ENCODE results near the gene HPGD. TPM values are rescaled to one million over a fixed set of nuclear protein-coding genes. Genes with fewer than 3 reads are reported as not detected.

Gene HPGD
- total RNA-seq (2014; rRNA removed; shearing (Covaris generic)): 18.6 and 33.7 TPM in 2 replicates

DNA sequence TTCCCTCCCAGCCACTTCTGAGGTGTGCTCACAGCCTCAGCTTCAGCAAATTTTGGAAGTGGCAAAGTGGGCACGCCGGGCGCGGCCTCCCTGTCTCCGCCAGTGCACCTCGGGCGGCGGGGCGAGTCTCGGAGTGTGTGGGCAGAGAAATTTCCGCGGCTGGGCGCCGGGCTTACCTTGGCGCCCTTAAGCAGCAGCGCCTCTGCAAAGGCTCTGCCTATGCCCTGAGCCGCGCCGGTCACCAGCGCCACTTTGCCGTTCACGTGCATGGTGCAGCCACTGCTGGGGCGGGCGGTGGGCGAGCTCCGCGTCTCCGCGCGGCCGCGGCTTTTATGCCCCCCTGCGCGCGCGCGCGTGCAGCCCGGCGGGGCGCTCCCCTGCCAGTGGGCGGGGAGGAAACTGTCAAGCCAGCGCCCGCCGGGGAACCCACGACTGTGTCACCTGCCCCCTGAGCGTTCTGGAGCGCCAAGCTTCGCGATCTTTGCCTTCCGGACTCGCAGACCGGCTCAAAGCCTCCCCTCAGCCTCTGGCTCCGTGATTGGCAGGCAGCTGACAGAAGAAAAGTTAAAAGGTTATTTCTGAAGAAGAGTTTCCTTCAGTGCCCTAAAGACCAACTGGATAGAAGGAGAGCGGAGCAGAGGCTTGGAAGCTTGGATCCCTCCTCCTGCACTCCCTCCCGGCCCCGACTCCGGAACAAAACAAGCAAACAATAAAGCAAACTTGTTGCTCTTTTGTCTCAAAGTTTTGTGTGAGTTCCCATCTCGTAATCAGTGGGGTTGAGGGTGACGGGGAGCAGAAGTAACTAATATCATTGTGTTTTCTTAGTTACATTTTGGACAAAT, at the start of gene HPGD:
Gene HPGD, minus strand, starts transcription at position 306 of the 842 bp plus-strand sequence. Its CDS starts 37 bp downstream, at position 269.
- peak; percentile 59 for DNase-seq (ENCODE audit: low spot score)

DNA sequence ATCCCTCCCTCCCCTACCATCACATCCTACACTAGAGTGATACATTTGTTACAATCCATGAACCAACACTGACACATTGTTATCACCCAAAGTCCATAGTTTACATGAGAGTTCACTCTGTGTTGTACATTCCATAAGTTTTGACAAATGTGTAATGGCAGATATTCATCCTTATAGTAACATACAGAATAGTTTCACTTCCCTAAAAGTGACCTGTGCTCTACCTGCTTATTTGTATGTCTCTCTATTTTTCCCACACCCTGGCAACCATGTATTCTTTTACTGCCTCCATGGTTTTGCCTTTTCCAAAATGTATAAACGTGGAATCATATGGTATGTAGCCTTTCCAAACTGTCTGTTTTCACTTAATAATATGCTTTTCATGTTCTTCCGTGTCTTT, 42.2 kb upstream of the HPGD start:
- no peak for DNase-seq (ENCODE audit: low spot score)

DNA sequence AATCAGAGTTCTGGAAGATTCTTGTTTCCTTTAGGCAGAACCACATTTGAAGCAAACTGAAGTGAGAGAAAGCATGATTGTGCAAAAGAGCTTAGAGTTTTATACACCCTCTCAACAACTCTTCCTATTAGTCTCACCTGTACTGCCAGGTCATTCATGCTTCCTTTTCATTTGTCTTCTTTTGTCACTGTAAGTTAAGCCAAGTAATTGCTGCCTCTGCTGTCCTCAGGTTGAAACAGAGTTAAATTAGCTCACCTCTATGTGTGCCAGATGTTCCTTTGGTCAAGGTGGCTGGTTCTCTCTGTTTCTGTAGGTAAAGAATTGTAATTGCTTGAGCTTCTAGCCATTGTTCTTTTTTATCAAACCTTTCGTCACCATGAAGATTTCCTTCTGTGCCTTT, 41.1 kb upstream of the HPGD start:
- DNase-seq (ENCODE audit: low spot score): no peak

DNA sequence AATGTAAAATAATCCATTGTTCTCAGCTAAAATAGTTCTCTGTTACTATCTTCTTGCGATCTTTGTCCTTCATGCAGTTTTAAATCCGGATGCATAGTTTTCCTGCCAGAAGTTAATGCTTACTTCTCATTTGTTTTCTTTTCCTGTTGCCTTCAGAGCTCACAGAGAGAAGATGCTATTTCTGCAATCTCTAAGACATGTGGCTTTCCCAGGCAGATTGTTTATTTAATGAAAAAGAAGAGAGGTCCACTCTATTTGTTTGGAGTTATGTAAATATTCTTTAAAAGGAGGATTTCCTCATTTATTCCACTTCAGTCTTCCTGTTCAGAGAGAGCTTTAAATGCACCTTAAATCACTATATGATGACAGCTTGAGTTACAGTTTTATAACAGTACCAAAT, 39.3 kb upstream of the HPGD start:
- DNase-seq (ENCODE audit: low spot score): no peak

DNA sequence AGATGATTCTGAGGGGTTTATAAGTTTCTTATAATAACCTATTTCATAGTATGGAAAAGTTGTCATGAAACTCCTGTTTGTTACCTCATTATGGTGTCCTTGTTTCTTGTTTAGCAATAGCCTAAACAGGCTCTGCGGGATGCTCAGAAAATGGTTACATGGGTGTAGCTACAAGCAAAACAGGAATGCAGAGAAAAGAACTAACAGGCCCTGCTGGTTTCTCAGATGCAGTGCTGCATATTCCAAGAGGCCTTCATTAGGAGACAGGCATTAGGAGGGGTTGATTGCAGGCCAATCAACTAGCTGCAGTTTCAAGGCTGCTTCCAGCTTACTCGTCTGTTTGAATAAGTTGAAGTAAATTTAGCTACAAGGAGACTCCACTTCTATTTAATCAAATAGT, 37.6 kb upstream of the HPGD start:
- DNase-seq (ENCODE audit: low spot score): peak; percentile 51

DNA sequence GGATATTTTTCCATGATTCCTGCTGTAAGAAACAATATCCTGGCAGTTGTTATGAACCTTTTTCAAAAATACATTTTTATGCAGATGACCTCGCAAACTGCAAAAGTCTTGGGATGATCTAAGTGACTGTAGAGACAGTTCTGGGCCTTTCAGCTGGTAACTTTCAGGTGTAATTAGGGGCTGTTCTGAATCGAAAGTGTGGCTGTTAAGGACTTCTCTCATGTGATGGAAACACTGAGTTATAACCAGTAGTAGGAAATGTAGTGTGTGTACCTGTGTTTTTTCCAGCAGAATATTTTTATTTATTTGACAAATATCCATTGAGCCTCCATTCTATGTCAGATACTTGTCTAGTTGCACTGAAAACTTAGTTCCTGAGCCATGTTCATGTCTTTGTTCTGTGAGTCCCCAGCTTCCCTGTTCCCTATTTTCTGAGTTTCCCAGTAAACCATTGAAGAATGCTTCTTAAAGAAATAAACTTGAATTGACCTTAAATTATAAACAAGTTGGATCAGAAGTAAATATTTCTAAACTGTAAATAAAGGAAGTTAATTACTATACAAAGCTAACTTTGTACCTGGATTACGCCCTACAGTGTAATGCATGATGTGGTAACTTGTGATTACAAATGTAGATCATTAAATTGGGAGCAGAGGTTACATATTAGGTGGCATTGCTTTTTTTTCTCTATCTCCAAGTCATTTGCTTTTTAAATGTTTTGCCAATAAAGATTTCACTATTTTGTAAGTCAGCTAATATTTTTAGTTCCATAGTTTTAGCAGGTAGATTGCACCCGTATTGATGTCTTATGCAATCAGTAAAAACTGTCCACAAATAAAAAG, 33.7 kb upstream of the HPGD start:
- peak; percentile 32 for DNase-seq (ENCODE audit: low spot score)

DNA sequence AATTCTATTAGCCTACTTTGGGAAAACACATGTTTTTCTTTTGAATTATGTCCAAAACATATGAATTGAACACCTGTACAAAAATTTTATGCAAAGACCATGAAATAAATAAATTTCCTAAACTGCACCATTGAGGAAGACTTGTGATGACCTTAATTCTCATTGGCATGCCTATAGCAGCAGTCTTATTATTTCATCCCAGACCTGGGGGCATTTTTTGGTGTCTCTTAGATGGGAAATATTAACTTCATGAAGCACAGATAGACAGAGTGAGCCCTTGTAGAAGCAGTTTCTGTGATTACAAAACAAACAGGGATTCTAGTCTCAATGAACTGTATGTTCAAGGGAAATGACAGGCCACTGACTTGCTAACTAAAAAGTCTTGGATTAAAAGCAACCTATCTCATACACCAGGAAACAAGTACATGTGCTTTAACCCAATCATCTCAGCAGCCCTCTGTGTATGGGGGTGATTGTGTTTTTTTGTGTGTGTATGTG, 32.0 kb upstream of the HPGD start:
- DNase-seq (ENCODE audit: low spot score): no peak

DNA sequence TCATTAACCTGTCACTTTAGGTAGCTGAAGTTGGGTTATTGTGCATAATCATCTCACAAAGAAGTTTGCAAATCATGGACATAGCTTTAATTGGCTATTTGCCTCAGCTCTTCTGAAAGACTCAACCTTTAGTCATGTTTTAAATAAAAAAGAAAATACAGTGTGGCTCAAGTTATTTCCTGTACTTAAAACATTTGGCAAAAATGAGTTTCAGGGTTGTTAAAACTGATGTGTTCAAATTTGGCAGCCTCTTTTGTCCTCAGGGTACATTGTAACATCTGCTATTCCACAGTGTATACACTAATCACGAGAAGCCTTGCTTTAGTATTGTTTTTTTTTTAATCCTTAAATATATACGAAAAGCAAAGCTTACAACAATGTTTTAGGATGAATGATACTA, 31.5 kb upstream of the HPGD start:
- DNase-seq (ENCODE audit: low spot score): no peak

DNA sequence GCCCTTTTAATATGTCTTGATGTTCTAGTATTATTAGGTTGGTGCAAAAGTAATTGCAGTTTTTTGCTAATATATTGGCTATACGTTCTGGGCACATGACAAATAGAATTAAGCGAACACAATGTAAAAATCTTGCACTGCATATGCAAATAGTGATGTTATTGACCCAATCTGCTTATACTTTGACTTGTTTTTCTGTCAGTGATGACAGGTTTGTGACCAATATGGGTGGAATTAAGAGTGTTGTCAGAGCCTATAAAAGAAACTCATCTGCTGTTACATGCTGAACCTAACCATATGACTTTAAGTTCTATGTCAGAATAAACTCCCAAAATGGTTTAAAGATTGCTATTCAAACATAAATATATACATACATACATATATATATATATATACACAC, 30.7 kb upstream of the HPGD start:
- no peak for DNase-seq (ENCODE audit: low spot score)

DNA sequence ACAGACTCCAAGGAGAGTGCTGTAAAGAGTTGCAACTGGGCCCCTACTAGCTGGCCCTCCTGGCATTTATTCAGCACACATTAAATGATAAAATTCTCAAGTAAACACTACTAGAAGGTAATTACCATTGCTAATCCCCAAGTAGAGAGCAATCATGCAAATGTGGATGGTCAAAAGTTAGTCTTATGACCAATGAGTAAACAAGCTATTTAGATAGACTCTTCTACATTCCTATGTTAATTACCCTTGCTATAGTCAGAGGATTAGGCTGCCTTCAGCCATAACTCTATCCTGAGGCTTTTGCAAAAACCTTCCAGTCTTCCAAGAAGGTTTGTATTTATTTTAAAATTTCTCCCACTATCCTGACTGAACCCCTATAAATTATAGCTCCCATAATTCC, 28.3 kb upstream of the HPGD start:
- DNase-seq (ENCODE audit: low spot score): no peak

DNA sequence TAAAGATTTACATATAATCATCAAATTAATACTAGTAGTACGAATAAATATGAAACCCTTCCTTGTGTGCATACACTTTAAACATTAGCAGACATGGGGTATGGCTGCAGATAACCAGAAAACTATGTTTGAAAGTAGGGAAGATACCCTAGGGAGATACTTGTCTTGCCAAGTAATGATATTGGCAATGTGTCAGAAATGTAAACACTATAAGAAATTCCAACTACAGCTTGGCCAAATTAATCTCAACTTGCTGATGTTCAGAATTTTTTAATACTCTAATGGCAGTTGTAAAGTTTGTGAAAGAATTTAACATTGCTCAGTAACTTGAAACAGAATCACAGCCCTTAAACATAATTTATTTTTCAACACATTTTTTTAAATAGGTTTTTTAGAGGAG, 27.4 kb upstream of the HPGD start:
- DNase-seq (ENCODE audit: low spot score): no peak

DNA sequence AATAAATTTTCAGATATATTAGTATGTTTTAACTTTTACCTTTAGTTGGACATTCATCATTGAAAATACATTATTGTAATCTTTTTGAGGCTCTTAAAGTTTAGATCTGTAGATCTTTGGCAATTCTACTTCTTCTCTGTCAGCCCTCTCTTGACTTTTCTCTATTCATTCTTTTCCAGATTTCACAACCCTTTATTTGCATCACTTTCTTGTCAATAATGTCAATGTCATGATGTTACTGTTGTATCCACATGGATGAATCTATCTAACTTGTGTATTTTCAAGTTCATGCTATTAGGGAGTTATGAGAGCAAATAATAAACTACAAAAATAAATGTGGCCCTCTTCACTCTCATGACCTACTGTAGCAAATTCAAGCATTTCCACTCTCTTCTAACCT, 23.0 kb upstream of the HPGD start:
- DNase-seq (ENCODE audit: low spot score): no peak

DNA sequence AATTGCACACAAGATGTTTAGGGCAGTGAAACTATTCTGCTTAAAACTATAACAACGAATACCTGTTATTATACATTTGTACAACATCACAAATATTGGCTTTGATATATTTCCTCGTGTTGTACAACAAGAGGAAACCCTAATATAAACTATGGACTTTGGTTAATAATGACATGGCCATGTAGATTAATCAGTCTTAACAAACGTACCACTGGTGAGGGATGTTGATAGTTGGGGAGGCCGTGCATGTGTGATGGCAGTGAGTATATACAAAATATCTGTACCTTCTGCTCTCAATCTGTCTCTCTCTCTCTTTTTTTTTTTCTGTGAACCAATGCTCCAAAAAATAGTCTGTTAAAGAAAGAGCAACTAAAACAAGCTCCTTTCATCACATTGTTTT, 22.2 kb upstream of the HPGD start:
- no peak for DNase-seq (ENCODE audit: low spot score)

DNA sequence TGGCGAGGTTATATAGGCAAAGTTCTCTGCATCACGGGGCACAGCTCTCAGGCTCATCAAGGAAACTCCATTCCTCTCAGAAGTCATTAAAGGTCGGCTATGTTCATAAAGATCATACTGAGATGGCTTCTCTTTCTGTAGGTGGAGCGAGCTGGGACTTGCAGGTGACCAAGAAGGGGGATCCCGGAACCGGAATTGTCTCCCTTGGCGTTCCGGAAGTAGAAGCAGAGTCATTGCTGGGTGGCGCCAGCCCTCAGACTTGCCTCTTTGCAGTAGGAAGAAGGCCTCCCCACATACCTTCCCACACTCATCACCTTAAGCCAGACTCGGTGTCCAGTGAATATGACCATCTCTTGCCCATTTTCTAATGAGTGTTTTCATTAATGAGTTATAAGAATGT, 17.9 kb upstream of the HPGD start:
- no peak for DNase-seq (ENCODE audit: low spot score)

DNA sequence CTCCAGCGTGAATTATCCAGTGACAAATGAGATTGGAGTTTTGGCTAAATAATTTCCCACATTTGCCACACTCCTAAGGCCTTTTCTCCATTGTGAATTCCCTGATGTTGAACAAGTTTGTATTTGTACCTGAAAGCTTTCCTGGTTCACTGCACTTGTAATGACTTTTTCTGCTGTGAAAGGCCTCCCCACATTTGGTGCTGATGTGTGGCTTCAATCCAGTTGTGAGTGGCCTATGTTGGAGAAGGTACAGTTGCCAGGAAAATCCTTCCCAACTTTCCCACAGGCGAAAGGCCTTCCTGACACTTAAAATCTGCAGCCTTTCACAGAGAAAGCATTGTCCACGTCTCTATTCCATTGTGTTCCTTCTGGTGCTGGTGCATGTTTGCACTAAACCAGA, 17.3 kb upstream of the HPGD start:
- no peak for DNase-seq (ENCODE audit: low spot score)

DNA sequence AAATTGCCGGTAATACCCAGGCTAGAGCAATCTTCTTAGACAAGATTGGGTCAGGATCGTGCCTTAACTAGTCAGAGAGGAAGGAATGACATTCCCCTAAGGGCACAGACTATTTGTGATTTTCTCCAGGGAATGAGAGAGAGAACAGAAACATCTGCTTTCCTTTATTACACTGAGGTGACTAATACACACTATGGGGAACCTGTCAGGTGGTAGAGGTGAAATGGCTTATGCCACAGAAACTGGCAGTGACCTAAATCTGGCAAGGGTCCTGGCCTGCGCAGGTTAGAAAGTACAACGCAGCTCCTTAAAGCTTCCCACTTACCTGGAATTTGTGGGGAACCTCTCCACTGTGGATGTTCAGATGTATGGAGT, 16.6 kb upstream of the HPGD start:
- DNase-seq (ENCODE audit: low spot score): no peak

DNA sequence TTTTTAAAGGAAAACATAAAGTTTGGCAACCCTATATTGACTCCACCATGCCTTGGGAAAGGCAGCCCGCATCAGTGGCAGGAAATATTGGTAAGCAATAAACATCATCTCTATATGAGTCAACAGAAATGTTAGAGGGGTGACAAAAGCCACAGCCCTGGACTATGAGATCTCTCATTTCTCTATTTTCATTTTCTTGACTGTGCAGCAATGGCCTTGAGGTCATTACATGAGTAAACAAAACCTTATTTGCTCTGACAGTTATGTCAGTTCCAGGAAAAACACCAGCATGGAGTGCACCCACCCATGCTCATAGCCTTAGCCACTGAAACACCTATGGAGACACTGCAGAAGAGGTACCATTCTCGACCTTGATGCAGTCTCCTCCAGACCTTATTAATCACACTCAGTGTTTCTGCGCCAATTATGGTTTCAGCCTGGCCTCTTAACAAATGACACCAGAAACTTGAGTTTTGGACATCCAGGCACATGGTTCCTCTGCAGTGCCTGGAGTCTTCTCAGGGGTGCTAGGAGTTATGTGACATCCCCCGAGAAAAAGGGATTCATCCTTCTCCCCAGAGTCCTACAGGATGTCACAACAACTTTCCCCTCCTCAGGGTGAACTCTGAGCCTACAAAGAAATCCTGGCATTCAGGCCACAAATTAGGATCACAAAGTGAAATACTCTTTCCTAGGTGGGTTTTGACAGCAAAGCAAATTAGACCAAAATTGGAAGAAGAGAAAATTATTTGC, 16.0 kb upstream of the HPGD start:
- DNase-seq (ENCODE audit: low spot score): peak; percentile 4

DNA sequence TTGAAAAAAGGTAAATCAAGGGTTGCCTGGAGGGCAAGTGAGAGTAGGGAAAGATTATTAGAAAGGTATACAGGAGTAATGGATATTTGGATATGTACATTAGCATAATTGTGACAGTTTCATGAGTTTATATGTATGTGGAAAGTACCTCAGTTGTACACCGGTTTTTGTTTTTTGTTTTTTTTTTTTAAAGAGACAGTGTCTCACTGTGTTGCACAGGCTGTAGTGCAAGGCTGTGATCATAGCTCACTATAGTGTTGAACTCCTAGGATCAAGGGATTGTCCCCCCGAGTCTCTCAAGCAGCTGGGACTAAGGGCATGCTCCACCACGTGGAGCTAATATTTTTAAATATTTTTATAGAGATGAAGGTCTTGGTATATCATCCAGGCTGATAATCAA, 15.3 kb upstream of the HPGD start:
- DNase-seq (ENCODE audit: low spot score): no peak

DNA sequence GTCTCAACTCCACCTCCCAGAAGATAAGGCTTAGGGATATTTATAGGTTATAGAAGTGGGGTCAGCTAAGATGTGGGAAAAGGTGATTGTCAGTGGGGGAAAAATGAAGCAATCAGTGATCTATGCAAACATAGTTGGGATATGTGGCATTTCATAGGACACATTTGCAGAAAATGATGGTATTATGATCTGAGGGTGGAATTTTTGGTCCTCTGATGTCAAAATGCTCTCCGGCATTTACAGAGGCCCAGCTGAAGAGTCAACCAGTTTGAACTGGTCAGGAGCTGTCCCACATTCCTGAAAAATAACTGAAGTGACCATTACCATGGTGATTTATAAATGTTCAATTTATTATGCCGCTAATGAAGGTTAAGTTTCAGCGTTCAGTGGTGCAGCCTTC, 12.2 kb upstream of the HPGD start:
- no peak for DNase-seq (ENCODE audit: low spot score)

DNA sequence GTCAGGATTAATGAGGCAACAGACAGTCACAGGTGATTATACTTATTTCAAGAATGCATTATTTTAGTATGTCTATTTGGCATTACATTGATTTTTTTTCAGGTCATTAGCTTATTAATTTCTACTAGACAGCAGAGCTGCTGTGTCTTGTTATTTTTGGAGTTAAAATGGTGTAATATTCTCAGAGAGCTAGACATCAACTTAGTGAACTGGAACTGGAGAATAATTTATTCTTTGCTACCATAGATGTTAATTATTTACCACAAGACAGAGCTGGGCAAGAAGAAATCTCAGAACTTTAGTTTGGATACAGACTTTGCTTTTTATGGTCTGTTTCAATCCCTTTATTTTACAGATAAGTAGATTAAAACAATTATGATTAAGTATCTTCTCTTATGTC, 10.2 kb upstream of the HPGD start:
- no peak for DNase-seq (ENCODE audit: low spot score)

DNA sequence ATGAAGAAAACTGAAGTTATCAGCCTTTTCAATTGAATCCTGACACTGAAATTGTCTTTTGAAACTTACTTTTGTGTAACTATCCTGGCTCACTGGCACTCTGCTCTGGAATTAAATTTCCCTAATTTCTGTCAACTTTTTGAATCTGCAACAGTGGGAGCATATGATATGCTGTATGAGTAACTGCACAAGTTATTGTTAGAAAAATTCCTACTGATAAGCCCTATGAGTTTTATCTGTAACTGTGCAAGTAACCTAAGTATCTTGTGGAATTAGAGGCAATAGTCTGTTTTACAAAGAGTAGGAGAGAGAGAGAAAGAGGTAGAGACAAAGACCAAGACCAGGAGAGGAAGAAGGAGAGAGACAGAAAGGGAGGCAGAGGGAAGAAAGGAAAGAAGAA, 9.2 kb upstream of the HPGD start:
- no peak for DNase-seq (ENCODE audit: low spot score)

DNA sequence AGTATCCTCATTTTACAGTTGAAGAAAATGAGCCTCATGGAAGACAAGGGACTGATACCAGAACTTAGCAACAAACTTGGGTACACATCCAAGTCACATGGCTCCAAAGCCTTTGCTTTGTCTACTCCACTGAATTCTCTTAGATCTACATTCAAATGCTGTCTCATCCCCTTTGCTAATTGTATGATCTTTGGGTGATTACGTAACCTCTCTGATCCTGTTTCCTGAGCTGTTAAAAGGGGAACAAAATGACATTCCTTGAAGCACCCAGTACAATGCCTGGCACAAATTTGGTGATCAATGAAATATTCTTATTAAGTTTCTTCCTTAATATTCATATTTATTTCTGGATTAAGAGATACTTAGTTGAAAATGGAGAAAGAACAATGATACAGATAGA, 5.9 kb upstream of the HPGD start:
- no peak for DNase-seq (ENCODE audit: low spot score)
